Measurements from ENCODE around the gene POU2F2.
A peak's percentile ranks its signal among the peaks of the same experiment; 100 is the strongest.

POU2F2 gene

DNA sequence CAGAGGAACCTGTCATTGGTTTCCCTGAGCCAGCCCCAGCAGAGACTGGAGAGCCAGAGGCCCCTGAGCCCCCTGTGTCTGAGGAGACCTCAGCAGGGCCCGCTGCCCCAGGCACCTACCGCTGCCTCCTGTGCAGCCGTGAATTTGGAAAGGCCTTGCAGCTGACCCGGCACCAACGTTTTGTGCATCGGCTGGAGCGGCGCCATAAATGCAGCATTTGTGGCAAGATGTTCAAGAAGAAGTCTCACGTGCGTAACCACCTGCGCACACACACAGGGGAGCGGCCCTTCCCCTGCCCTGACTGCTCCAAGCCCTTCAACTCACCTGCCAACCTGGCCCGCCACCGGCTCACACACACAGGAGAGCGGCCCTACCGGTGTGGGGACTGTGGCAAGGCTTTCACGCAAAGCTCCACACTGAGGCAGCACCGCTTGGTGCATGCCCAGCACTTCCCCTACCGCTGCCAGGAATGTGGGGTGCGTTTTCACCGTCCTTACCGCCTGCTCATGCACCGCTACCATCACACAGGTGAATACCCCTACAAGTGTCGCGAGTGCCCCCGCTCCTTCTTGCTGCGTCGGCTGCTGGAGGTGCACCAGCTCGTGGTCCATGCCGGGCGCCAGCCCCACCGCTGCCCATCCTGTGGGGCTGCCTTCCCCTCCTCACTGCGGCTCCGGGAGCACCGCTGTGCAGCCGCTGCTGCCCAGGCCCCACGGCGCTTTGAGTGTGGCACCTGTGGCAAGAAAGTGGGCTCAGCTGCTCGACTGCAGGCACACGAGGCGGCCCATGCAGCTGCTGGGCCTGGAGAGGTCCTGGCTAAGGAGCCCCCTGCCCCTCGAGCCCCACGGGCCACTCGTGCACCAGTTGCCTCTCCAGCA is 52.1 kb downstream of the POU2F2 start:
- DNase-seq (ENCODE audit: low read depth) = no peak

DNA sequence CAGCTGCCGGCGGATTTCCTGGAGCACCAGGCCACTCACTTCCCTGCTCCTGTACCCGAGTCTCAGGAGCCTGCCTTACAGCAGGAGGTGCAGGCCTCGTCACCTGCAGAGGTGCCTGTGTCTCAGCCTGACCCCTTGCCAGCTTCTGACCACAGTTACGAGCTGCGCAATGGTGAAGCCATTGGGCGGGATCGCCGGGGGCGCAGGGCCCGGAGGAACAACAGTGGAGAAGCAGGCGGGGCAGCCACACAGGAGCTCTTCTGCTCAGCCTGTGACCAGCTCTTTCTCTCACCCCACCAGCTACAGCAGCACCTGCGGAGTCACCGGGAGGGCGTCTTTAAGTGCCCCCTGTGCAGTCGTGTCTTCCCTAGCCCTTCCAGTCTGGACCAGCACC is 53.0 kb downstream of the POU2F2 start:
- DNase-seq (ENCODE audit: low read depth) = no peak

DNA sequence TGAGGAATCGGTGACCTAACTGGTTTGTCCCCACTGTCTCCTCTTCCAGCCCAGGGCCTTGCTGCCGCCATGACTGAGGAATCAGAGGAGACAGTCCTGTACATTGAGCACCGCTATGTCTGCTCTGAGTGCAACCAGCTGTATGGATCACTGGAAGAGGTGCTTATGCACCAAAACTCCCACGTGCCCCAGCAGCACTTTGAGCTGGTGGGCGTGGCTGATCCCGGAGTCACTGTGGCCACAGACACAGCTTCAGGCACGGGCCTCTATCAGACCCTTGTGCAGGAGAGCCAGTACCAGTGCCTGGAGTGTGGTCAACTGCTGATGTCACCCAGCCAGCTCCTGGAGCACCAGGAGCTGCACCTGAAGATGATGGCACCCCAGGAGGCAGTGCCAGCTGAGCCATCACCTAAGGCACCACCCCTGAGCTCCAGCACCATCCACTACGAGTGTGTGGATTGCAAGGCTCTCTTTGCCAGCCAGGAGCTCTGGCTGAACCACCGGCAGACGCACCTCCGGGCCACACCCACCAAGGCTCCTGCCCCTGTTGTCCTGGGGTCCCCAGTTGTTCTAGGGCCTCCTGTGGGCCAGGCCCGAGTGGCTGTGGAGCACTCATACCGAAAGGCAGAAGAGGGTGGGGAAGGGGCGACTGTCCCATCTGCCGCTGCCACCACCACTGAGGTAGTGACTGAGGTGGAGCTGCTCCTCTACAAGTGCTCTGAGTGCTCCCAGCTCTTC is 53.5 kb downstream of the POU2F2 start:
- DNase-seq (ENCODE audit: low read depth) = no peak

DNA sequence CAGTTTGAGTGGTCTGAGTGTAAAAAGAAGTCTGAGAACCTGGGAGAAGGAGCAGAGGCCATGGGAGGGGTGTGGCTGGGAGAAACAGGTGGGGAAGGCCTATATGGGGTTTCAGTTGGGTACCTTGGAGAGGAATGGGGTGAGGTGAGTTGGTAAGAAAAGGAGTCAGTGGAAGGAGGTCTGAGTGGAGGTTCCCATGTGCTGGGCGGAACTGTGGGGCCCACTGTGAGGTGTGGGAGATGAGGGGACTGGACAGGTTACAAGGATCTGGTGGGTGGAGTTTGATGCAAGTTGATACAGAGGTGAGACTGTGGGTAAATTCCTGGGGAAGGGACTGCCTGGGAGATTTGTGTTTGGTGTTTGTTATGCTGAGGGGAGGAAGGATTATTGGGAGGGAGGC is 54.2 kb downstream of the POU2F2 start:
- no peak for DNase-seq (ENCODE audit: low read depth)

DNA sequence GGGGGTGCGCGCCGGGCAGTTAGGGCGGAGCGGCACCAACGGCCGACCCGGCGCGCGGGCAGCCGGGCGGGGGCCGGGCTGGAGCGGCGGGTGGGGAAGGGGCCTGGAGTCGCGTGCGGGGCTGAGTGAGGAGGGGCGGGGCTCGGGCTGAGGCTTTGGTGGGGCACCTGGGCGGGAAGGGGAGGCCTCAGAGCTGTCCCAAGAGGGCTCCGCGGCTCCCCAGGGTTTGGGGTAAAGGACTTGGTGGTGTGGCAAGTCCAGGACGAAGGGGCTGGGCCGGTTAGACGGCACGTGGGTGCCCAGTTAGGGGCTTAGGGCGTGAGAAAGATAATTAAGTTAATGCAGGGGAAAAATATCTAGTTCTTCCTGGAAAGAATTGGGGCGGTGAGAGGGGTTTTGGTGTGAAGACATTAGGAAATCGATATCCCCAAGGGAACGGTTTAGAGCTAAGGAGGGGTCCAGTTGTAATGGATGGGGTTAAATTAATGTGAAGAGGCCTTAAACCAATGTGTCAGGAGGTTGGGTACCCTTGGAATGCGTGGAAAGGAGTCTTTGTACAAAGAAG is 55.8 kb downstream of the POU2F2 start:
- DNase-seq (ENCODE audit: low read depth) = peak; percentile 41

DNA sequence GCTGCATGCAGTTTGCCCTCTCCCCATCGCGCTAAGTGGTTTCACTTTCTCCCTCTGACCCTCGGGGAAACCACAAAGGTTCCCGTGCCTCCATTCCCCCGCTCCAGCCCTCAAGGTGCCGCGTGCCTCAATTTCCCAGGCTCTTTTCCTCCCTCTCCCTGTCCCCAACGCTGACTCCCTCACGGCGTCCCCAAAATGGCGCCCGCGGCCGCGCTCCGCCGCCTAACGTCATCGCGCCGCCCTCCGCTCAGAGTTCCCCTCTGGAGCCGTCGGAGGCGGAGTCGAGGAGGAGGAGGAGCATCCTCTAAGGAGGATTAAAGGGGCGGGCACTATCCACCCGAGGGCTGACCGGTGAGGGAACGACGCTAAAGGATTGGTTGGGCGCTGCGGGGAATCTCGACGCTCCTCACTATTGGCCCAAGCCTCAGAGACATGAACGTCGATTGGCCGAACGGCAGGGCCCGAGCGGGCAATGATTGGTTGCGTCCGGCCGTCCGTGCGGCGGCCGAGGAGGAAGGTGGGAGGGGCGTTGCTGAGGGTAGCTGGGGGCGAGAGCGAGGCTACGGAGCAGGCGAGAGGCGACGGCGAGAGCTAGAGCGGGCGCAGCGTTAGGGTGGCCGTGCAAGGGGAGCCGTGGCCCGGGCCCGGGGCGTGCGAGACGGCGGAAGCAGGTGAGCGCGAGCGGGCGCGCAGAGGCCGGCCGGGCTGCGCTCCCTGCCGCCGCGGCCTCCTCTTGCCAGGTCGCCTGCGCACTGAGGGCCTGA is 56.4 kb downstream of the POU2F2 start, which contains the start of gene ZNF574:
Gene ZNF574, plus strand, starts transcription at position 551 of the 764 bp plus-strand sequence. CDS start 2,441 bp downstream, outside the sequence.
- peak; percentile 96 for DNase-seq (ENCODE audit: low read depth)

DNA sequence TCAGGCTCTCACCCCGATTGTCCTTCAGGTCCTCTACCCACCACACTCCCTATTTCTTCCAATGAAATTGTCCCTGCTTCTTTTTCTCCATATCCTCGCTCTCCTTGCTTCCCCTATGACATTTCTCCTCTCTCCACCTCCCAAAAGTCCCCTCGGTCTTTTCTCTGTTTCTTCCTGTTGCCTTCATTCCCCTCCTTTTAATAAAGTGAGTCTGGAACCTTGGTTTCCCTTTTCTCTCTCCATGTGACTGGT is 57.0 kb downstream of the POU2F2 start:
- DNase-seq (ENCODE audit: low read depth) = no peak

DNA sequence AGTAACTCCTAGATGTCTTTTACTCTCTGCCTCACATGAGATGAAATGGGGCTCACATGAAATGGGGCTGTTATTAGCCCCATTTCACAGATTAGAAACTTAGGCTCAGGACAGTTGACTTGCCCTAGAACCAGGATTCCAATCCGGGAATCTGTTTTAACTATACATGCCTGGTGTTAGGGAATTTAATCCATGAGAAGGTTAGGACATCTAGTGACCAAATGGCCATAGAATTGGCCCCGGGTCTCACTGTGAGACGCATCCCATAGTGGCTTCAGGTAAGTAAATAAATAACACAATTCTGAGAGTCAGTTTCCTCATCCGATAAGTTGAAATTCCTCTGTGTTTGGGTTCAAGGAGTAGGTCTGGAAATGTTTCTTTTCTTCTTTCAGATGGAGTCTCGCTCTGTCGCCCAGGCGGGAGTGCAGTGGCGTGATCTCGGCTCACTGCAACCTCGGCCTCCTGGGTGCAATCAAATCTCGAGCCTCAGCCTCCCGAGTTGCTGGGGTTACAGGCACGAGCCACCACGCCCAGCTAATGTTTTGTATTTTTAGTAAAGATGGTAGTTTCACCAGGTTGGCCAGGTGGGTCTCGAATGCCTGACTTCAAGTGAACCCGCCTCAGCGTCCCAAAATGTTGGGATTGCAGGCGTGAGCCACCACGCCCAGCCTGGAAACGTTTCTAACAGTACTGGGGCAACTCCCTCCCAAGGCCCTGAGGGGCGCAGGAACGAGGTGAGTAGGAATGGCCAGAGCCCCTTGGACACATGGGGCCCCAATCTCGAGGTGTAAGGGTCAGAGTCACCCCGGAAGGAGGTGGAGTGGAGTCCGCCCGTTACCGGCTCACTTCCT is 57.5 kb downstream of the POU2F2 start:
- DNase-seq (ENCODE audit: low read depth) = no peak

DNA sequence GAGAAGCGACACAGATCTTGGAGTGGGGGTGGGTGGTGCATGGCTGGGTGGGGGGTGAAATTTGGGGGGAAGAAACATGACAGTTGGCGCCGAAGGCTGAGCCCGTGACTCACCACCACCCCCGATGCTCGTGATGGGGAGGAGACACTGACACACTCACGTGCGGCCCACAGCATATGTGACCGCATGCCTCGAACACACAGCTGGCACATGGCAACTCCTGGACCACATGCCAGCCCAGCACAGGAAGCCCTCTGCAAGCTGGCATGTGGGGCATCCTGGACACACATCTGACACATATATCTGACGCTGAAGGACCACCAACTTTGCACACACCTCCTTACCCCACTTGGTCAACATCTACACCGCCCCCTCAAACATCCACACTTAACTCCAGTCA is 61.0 kb downstream of the POU2F2 start:
- no peak for DNase-seq (ENCODE audit: low read depth)

DNA sequence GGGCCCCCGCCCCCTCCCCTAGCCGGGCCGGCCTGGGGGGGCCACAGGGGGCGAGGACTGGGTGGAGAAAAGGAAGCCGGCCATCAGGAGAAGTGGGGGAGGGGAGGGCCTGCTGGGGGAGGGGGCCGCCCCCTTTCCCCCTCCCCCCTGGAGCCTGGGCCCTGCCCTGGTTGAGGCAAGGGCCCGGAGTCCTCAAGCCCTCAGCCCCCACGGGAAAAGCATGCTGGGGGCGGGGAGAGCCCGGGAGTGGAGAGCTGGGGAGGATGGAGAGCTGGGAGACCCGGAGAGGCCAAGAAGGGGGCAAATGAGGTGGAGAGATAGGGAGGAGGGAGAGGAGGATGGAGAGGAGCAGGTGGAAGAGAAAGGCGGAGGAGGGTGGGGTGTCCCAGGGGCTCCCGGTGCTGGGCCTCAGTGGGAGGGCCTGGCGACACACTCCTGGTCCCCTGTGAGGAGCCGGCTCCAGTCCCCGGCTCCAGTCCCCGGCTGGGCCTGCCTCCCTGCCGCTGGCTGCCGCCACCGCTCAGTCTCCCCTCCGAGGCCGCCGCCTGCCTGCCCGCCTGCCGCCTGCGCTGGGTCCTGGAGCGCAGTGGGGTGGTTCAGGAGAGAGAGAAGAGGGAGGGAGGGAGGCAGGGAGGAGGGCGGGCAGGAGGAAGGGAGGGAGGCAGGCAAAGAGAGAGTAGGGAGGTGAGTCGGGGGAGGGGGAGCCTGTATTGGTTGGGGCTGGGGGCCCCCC is 62.5 kb downstream of the POU2F2 start, which contains the start of gene GRIK5:
Gene GRIK5, minus strand, starts transcription at position 588 of the 733 bp plus-strand sequence. CDS start 4,436 bp downstream, outside the sequence.
- no peak for DNase-seq (ENCODE audit: low read depth)

DNA sequence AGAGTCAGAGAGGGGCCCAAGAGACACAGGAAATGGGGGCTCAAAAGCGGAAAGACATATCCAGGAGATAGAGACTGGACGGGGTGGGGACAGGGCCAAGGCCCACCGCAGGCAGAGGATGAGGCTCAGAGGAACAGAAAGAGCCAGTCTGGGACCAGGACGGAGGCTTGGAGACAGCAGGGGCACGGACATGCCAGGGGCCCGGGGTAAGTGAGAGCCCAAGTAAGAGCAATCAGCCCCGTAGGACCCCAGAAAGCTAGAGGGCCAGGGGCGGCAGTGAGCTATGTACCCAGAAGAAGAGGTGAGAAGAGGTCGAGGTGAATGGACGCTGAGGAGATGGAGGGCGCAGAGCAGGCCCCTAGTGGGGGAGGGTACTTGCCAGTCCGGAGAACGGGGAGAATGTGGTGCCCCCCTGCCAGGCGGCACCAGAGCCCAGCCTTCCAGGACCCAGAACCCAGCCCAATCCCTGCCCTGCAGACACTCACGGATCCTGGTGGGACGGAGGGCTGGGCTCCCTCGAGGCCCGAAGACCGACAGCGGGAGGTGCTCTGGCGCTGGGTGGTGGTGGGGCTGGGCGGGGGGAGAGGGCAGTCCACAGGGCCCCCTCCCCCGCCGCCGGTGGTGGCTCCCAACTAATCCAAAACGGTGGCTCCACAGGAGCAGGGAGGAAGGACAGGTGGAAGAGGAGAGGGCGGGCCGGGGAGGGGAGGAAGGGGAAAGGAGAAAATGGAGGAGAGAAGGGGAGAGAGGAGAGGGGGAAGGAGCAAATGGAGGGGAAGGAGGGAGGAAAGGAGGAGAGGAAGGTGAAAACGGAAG is 63.3 kb downstream of the POU2F2 start:
- no peak for DNase-seq (ENCODE audit: low read depth)

DNA sequence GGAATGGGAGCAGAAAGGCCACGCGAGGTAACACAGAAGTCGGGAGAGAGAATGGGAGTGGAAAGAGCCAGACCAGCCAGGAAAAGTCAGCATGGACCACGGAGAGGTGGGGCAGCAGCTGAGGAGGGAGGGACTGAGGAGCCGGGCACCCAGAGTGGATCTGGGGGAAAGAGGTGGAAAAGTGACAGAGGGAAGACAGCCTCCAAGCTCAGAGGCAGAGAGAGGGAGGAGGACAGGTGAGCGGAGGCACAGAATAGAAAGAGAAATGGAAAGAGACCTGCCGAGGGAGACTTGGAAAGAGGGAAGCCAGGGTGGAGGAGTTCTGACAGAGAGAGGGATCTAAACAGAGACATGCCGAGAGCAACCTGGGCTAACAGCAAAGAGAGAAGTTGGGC is 63.9 kb downstream of the POU2F2 start:
- no peak for DNase-seq (ENCODE audit: low read depth)

DNA sequence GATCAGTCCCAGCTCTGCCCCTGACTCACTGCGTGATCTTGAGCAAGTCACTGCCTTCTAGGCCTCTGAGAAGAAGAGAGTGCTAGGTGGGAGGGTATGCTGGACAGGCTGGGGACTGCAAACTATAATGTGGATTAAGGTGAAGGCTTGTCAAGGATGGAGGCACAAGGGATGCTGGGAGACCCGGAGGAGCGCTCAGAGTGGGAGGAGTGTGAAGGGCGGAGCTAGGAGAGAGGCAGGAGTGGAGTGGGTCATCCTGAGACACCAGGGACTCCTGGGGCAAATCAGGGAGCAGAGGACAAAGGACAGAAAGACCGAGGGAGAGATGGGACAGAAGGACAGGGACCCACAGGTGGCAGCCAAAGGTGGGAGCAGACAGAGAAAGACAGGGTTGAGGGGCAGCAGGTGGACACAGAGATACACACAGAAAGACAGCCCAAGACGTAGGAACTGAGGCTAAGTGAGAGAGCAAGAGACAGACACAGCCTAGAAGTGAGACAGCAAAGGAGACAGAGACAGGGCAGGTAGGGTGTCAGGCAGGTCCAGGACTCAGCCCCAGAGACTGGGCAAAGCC is 64.8 kb downstream of the POU2F2 start:
- DNase-seq (ENCODE audit: low read depth) = no peak

DNA sequence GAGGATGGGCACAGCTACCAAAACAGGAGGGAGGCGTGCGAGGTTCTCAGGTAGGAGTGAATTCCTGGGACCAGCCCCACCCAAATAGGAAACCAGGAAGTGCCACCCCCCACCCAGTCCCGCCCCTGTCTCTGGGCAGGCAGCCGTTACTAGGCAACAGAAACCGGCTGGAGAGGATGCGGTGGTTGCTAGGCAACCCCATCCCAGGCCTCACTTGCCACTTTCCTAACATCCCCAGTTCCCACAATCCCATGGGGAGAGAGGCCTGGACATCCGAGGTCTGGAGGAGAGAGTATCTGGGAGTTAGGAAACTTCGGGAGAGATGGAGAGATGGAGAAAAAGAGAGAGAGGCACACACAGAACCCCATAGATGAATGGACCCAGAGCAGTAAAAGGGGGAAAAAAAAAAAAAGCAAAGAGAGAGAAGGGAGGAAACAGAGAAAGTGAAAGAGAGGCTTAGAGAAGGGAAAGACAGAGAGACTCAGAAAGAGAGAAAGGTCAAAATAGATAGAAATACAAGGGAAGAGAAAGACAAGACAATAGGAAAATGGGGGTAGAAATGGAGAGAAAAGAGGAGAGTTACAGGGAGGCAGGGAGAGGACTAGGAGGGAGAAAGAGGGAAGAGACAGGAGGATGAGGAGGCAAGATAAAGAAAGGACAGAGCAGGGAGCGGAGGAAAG is 66.0 kb downstream of the POU2F2 start:
- no peak for DNase-seq (ENCODE audit: low read depth)

DNA sequence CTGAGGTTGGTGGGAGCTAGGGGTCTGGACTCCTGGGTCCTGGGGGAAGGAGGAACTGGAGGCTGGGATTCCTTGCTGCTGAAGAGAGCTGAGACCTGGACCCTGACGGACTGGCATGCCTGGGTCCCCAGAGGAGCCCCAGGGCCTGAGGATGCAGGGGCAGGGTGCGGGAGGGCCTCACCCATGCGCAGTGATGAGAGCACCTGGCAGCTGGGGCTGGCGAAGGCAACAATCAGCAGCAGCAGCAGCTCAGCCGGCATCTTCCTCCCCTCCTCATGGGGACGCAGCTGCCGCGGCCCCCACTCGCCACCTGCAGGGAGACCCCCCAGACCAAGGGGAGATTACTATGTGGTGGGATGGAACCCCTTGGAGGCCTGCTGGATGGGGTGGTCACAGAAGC is 66.7 kb downstream of the POU2F2 start:
- DNase-seq (ENCODE audit: low read depth) = no peak

DNA sequence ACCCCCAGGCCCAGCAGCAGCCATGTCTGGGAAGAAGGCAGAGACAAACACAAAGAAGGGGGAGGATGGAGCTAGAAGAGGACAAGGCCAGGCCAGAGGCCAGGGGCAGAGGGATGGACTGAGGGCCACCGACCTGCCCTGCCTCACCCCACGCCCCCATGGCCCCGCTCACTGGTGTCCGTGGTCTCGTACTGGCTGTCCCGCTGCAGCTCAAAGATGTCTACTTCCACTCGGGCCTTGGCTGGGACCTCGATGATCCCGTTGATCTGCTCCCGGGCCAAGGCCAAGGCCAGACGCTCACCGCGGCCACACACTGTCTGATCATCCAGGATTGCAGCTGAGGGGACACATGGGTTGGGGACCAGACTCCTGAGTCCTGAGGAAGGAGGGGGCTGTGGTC is 67.2 kb downstream of the POU2F2 start:
- no peak for DNase-seq (ENCODE audit: low read depth)

DNA sequence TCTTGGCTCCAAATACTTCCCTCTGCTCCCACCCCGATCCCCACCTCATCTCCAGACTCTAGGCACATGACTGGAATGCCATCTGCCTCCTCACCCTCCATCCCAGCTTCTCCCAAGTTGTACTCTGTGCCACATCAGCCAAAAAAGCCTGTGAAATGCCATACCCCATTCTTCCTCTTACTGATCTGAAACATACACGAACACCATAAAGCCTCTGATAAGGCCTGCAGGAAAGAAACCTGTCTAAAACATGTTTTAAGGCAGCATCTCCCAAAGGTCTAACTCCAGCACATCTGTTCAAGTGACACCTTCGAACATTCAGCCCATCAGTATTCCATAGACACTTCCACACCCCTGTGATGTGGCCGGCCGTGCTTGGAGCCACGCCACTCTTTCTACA is 67.8 kb downstream of the POU2F2 start:
- DNase-seq (ENCODE audit: low read depth) = no peak

DNA sequence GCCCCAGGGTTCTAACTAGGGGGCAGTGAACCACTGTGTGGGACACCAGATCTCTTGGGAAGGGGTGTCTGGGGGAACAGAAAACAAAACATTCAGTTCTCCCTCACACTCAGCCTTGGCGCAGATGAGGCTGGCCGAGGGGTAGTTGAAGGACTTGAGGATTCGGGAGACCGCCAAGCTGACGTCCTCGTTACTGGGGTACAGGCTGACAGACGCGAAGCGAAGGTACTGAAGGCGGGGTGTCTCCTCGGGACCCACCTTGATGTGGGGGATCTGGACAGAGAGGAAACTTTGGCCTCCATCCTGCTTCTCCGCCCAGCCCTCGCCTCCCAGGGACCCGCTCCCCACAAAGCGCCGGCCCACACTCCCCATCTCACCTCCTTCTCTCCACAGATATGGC is 69.9 kb downstream of the POU2F2 start:
- no peak for DNase-seq (ENCODE audit: low read depth)

DNA sequence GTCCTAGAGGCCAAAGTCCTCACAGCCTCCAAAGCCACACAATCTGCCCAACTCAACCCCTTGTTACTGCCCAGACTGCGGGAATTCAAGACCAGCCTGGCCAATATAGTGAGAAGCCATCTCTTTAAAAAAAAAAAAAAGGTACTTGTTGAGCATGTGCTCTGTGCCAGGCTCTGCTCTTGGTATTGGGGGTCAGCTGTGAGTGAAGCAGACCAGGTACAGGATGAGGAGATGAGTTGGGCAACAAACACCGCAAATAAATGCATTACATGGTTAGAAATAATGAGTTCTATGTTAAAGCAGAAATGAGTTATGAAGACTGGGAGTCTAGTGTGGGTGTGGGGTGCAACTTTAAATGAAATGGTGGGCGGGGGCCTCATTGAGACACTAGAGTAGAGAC is 72.1 kb downstream of the POU2F2 start:
- no peak for DNase-seq (ENCODE audit: low read depth)
